ENCODE results near the gene ERICH2.

GRCh38 chr2:170783549-170783948 lies 13.4 kb downstream of the ERICH2 start:
- TF ChIP-seq CTCF (IDR thresholded peaks at IDR 0.05; ENCODE audit: low read length): no peak
- no peak for TF ChIP-seq EZH2 (optimal IDR thresholded peaks at IDR 0.05; ENCODE audit: low read depth, low read length)
